ENCODE data around the gene TUBGCP2. TPM values are rescaled to one million over a fixed set of nuclear protein-coding genes. Genes with fewer than 3 reads are reported as not detected.

TUBGCP2 gene
- total and polyA plus RNA-seq, 12 donors = 31.5 to 77.6 (median 37.3) TPM

DNA sequence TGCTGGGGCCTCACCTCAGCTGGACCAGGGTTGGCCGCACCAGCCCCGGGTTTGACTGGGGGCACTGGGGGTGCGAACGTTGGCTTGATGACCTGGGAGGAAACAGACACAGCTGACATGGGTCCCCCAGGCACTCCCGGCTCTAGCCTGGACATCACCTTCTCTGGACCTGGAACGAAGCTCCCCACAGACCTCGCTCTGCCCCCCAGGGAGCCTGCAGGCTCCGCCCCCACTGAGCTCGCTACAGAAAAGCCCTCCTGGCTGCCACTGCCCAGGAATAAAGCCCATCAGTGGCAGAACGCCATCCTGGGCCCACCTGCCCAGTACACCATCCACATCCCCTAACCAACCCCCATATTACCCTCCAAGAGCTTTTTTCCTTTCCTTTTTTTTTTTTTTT lies 45.0 kb downstream of the TUBGCP2 start:
- TF ChIP-seq, protein P1, sequence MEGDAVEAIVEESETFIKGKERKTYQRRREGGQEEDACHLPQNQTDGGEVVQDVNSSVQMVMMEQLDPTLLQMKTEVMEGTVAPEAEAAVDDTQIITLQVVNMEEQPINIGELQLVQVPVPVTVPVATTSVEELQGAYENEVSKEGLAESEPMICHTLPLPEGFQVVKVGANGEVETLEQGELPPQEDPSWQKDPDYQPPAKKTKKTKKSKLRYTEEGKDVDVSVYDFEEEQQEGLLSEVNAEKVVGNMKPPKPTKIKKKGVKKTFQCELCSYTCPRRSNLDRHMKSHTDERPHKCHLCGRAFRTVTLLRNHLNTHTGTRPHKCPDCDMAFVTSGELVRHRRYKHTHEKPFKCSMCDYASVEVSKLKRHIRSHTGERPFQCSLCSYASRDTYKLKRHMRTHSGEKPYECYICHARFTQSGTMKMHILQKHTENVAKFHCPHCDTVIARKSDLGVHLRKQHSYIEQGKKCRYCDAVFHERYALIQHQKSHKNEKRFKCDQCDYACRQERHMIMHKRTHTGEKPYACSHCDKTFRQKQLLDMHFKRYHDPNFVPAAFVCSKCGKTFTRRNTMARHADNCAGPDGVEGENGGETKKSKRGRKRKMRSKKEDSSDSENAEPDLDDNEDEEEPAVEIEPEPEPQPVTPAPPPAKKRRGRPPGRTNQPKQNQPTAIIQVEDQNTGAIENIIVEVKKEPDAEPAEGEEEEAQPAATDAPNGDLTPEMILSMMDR (IDR thresholded peaks at IDR 0.05) = no peak
- Histone ChIP-seq H3K9me3 (no peaks in the 10 kb centered on the region), H3K4me1 (peaks cover 7 to 50% (median 25%) of the 10 kb centered on the region in 9 donors), H3K27me3 (no peaks in the 10 kb centered on the region), H3K27ac (no peak overlapping the region), H3K4me3 (no peak overlapping the region), H3K36me3 (peaks cover 0 to 21% (median 0%) of the 10 kb centered on the region in 9 donors)
- 85 to 89% methylated on average over 10 of the region's 10 CpGs for WGBS, 2 donors
- no peak for ATAC-seq
- no peak for DNase-seq
- intact Hi-C loops (cut with DNase I) = no loop called here

- peak overlapping the region in 1 of 10 donors; percentile 59 for H3K27ac ChIP-seq
- no peaks in the 10 kb centered on the region for H3K9me3 ChIP-seq
- ATAC-seq = peak in 1 of 8 donors; percentile 2
- peak overlapping the region in 1 of 10 donors; percentile 69 for H3K4me3 ChIP-seq
- intact Hi-C loops (cut with DNase I) = no loop called here
- peaks cover 0 to 12% (median 0%) of the 10 kb centered on the region in 9 donors for H3K36me3 ChIP-seq
- WGBS, 2 donors = 89 to 91% methylated on average over 14 of the region's 14 CpGs
- no peaks in the 10 kb centered on the region for H3K27me3 ChIP-seq
- DNase-seq = no peak
- TF ChIP-seq, protein P1 (IDR thresholded peaks at IDR 0.05) = no peak
- H3K4me1 ChIP-seq = peaks cover 10 to 60% (median 35%) of the 10 kb centered on the region in 9 donors
Observed at GRCh38 chr10:133262696-133263095, 46.0 kb downstream of the TUBGCP2 start.

DNA sequence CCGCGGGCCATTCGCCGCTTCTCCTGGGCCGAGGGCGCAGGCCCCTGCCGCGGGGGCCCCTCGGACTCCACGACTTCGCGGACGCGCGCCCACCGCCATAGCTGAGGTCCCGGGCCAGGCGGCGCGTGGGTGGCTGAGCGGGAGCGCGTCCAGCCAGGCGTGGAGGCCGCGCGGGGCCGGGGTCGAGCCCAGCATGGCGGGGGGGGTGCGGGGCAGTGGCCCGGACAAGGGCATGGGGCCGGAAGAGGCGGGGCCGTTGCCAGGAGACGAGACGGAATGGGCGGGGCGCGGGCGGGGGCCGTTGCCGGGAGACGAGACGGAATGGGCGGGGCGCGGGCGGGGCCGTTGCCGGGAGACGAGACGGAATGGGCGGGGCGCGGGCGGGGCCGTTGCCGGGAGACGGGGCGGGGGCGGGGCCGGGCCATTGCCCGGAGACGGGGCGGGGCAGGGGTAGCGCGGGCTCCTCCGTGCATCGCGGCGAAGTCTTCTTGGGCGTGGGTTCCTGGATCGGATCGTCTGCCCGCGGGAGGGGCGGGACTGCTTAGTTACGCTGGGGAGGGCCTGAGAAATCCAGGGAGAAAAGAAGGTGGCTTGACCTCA lies 46.8 kb downstream of the TUBGCP2 start:
- Histone ChIP-seq H3K4me3 (peak overlapping the region; percentile 36 to 84 (median 74)), H3K9me3 (no peaks in the 10 kb centered on the region), H3K27me3 (no peaks in the 10 kb centered on the region), H3K27ac (peak overlapping the region; percentile 80 to 97 (median 88)), H3K4me1 (peaks cover 10 to 69% (median 41%) of the 10 kb centered on the region in 9 donors), H3K36me3 (peaks cover 0 to 4% (median 0%) of the 10 kb centered on the region in 9 donors)
- intact Hi-C loops (cut with DNase I) = no loop called here
- TF ChIP-seq, protein P1 (IDR thresholded peaks at IDR 0.05) = no peak
- 0 to 1% methylated on average over 47 to 72 of the region's 79 CpGs for WGBS, 2 donors
- ATAC-seq (peak; percentile 65 to 89 (median 80)), DNase-seq (peak; percentile 85 to 93)

DNA sequence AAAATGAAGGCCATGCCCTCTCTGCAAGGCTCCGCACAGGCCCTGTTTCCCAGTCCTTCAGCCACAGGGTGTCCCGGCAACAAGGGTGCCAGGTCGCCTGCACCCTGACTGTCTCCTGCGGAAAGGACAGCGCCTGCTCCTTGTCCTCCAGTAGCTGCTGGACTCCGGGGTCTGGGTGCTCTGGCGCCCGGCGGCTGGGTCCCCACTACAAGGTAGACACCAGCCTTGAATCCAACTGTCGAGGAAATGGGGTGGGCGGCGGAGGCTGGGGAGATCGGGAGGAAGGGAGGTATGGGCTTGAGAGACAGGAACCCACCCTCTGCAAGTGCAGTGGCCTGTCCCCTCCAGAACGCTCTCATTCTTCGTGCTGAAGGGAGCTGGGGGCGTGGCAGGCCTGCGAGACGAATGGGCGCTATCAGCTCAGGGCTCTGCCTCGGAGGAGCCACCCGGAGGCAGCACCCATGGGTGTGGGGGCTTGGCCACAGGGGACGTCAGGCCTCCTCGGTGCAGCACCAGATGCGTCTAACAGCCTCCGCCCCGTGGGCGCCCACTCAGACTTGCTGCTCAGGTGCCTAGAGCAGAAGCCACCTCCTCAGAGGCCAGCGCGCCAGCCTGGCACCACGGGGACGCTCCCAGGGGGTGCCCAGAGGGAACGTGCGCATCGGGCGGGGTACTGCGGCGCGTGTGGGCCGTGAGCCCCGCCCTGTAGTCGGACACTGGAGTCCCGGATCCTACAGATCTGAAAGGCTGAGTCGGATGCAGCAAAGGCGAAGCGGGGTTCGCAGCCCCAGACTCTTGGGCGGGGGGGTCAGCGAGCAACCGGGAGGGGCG lies 47.6 kb downstream of the TUBGCP2 start:
- ATAC-seq (peak; percentile 43 to 64 (median 51)), DNase-seq (peak; percentile 41 to 72)
- TF ChIP-seq, protein P1 (IDR thresholded peaks at IDR 0.05) = no peak
- H3K4me3 ChIP-seq = peak overlapping the region; percentile 36 to 84 (median 74)
- intact Hi-C loops (cut with DNase I) = no loop called here
- H3K27ac ChIP-seq = peak overlapping the region; percentile 80 to 97 (median 88)
- no peaks in the 10 kb centered on the region for H3K9me3 ChIP-seq
- no peaks in the 10 kb centered on the region for H3K27me3 ChIP-seq
- peaks cover 0 to 4% (median 0%) of the 10 kb centered on the region in 9 donors for H3K36me3 ChIP-seq
- WGBS, 2 donors = 17% methylated on average over 50 of the region's 50 CpGs
- H3K4me1 ChIP-seq = peaks cover 10 to 69% (median 41%) of the 10 kb centered on the region in 9 donors
